NT2/D1 (cell line): ENCODE results near the gene IL17B.

Experiments
- DNase-seq: peaks from one replicate; pipeline ENCODE4 v3.0.0-alpha.2; 2011; ENCODE audit warnings: low read depth, low spot score
- H3K27me3 ChIP-seq: 2 replicates; pipeline ENCODE4 v1.6.0; 2011; ENCODE audit warnings: mild to moderate bottlenecking; ENCODE audit not compliant: insufficient read length, insufficient read depth
- H3K36me3 ChIP-seq: 2 replicates; pipeline ENCODE4 v1.6.1; 2011; ENCODE audit warnings: mild to moderate bottlenecking, low read length, mixed read lengths; ENCODE audit not compliant: insufficient read depth, insufficient read length
- H3K4me1 ChIP-seq: 2 replicates; pipeline ENCODE4 v1.5.1; 2011; ENCODE audit not compliant: insufficient read depth, insufficient read length
- H3K4me3 ChIP-seq: 2 replicates; pipeline ENCODE4 v1.5.1; 2011; ENCODE audit warnings: low read depth; ENCODE audit not compliant: insufficient read length
- H3K9ac ChIP-seq: 2 replicates; pipeline ENCODE4 v1.6.0; 2011; ENCODE audit warnings: low read depth; ENCODE audit not compliant: insufficient read length
- H3K9me3 ChIP-seq: 2 replicates; pipeline ENCODE4 v1.5.1; 2011; ENCODE audit warnings: mild to moderate bottlenecking, low read length; ENCODE audit not compliant: insufficient read depth
- SUZ12 ChIP-seq: IDR thresholded peaks from 2 replicates; pipeline ENCODE4 v1.6.1; 2011; ENCODE audit not compliant: insufficient read length, insufficient read depth; ENCODE audit errors: extremely low read depth
- YY1 ChIP-seq: IDR thresholded peaks from 2 replicates; pipeline ENCODE4 v1.6.1; 2011; ENCODE audit not compliant: insufficient read length, insufficient read depth
- ZNF274 ChIP-seq: IDR thresholded peaks from 2 replicates; pipeline ENCODE4 v1.6.1; 2011; ENCODE audit warnings: mild to moderate bottlenecking, low read depth, low read length

IL17B gene

DNA sequence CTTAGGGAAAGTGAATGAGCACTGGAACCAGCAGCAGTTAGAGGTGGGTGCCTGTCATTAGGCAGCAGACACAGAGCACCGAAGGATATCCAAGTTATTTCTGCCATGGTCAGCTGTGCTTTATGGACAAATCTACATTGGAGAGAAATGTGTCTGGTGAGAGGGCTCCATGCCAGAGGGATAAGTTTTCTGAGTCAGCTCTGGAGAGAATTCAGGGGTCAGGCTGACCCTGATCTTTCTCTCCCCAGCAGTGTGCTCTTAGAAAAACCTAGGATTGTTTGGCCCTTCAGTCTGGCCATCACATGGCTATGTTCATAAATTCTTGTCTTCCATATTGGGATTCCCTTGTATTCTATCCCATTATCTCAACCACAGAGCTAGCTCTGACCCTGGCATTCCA, 8.9 kb upstream of the IL17B start:
- no peaks in the 10 kb centered on the region for H3K36me3 ChIP-seq
- TF ChIP-seq SUZ12 (no peak), ZNF274 (no peak), YY1 (no peak)
- DNase-seq = no peak

DNA sequence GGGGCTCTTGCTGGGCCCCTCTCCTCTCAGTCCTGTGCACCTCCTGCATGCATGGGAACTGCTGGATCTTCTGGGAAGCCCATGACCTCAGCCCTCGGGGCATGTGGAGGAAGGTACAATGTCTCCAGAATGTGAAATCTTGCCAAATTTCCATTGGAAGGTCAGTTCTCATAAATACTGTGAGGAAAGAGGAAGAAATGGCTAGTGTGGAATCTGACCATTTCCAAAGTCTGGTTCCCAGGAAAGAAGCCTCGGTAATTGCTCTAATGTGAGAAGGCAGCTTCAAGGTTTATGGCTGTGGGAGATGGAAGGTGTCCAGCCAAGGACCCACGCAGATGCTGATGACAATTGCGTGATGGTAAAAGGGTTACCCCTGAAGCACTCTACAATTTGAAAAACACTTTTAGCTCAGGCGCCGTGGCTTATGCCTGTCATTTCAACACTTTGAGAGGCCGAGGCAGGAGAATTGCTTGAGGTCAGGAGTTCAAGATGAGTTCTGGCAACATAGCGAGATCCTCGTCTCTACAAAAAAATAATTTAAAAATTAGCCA, 8.1 kb upstream of the IL17B start:
- no peaks in the 10 kb centered on the region for H3K4me1 ChIP-seq
- H3K9me3 ChIP-seq = peaks cover 5% of the 10 kb centered on the region; the same call in 1 of the 2 replicates
- H3K4me3 ChIP-seq = no peak overlapping the region
- no peaks in the 10 kb centered on the region for H3K27me3 ChIP-seq
- H3K9ac ChIP-seq = no peak overlapping the region
- no peaks in the 10 kb centered on the region for H3K36me3 ChIP-seq
- no peak for DNase-seq
- TF ChIP-seq SUZ12 (no peak), ZNF274 (no peak), YY1 (no peak)

More for the DNA sequence above, 8.9 kb upstream of the IL17B start:
- no peaks in the 10 kb centered on the region for H3K4me1 ChIP-seq
- H3K9me3 ChIP-seq = peaks cover 5% of the 10 kb centered on the region; the same call in 1 of the 2 replicates
- H3K9ac ChIP-seq = no peak overlapping the region
- no peaks in the 10 kb centered on the region for H3K27me3 ChIP-seq
- H3K4me3 ChIP-seq = no peak overlapping the region

DNA sequence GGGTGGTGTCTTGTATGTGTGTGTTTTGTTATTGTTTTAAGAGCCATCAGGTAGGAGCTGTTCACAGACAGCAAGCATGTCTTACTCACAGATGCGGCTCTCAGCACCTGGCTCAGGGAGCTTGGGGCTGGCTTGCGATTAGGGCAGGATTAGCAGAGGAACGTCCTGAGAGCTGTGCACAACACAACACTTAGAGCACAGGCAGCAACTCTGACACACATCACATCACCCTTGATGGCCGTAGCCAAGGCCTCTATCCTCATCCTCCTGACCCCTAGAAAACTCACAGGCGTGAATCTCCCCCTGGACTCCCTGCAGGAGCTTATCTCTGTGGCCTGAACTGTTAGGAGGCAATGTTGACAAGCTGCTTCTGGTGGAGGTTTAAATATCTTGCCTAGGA, 7.1 kb upstream of the IL17B start:
- Histone ChIP-seq H3K9ac (no peak overlapping the region), H3K27me3 (no peaks in the 10 kb centered on the region), H3K9me3 (peaks cover 5% of the 10 kb centered on the region; the same call in 1 of the 2 replicates), H3K4me3 (no peak overlapping the region), H3K4me1 (no peaks in the 10 kb centered on the region), H3K36me3 (no peaks in the 10 kb centered on the region)
- TF ChIP-seq ZNF274 (no peak), YY1 (no peak), SUZ12 (no peak)
- no peak for DNase-seq

DNA sequence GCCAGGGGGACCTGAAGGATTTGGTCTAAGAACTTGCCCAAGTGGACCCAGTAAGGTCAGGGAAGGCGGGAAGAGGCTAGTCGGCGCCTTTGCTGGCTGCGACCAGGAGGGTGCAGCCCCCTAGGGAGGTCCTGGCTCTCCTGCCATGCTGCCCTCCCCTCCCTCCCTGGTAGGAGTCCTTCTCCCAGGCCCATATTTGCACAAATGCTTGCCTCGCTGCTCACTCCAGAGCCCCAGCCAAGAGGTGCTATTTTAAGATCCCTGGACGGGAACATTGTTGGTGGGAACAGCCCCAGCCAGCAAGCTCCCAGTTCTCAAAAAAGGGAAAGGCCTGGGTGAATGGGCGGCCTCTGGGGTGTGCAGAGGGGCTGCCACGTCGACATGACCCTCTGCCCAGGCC, 4.3 kb upstream of the IL17B start:
- TF ChIP-seq SUZ12 = no peak
- TF ChIP-seq YY1 = no peak
- TF ChIP-seq ZNF274 = no peak
- Histone ChIP-seq H3K9me3 (peaks cover 2% of the 10 kb centered on the region; the same call in 1 of the 2 replicates), H3K9ac (no peak overlapping the region), H3K36me3 (no peaks in the 10 kb centered on the region), H3K4me3 (no peak overlapping the region), H3K27me3 (no peaks in the 10 kb centered on the region), H3K4me1 (peaks cover 7% of the 10 kb centered on the region)
- no peak for DNase-seq

DNA sequence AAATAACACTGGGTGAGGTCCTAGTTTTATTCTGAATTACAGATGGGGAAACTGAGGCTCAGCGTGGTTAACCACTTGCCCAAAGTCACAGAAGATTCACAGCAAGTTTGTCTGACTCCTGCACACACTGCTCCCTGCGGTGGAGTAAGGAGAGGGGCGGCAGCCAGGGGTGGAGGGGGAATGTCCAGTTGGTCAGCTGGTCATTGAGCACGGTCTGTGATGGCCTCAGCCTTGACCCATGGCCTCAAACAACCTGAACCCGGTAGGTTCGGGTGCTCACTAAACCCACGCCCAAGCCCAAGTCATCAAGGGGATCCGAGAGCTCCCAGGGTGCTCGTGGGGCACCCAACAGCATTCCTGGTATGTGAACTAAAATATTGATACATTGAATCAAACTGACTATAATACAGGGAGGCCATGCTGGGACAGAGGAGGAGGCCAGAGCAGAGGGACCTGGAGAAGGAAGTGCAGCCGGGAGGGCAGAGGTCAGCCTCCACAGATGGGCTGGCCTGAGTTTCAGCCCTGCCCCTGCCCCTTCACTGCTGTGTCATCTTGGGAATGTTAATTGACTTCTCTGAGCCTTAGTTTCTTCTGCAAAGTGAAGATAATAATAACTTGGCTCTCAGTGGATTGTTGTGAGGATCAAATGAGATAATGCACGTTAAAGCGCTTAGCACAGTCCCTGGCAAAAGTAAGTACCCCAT, 3.6 kb upstream of the IL17B start:
- Histone ChIP-seq H3K4me3 (no peak overlapping the region), H3K36me3 (no peaks in the 10 kb centered on the region), H3K9me3 (no peaks in the 10 kb centered on the region), H3K27me3 (no peaks in the 10 kb centered on the region), H3K9ac (no peak overlapping the region), H3K4me1 (peaks cover 7% of the 10 kb centered on the region)
- no peak for DNase-seq
- TF ChIP-seq YY1 = no peak
- TF ChIP-seq ZNF274 = no peak
- TF ChIP-seq SUZ12 = no peak

DNA sequence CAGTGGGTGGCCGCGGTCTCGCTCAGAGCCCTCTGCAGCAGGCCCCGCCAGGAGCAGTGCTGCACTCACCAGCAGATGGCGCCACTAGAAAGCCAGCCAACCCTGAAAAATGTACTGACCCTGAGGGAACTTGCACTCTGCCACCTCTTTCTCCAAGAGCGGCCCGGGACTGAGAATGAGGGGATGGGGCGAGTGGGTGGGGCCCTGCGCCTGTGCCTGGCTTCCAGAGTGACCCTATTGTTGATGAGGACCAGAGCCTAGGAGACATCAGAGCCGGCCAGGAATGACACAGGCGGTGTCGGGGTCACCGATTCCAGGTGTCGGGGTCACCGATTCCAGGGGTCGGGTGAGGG, 2.9 kb upstream of the IL17B start:
- no peaks in the 10 kb centered on the region for H3K36me3 ChIP-seq
- H3K4me1 ChIP-seq = peaks cover 7% of the 10 kb centered on the region
- DNase-seq = peak; percentile 59
- H3K4me3 ChIP-seq = no peak overlapping the region
- TF ChIP-seq SUZ12 = no peak
- no peak for TF ChIP-seq ZNF274
- no peak for TF ChIP-seq YY1
- H3K9ac ChIP-seq = no peak overlapping the region
- no peaks in the 10 kb centered on the region for H3K9me3 ChIP-seq
- no peaks in the 10 kb centered on the region for H3K27me3 ChIP-seq

DNA sequence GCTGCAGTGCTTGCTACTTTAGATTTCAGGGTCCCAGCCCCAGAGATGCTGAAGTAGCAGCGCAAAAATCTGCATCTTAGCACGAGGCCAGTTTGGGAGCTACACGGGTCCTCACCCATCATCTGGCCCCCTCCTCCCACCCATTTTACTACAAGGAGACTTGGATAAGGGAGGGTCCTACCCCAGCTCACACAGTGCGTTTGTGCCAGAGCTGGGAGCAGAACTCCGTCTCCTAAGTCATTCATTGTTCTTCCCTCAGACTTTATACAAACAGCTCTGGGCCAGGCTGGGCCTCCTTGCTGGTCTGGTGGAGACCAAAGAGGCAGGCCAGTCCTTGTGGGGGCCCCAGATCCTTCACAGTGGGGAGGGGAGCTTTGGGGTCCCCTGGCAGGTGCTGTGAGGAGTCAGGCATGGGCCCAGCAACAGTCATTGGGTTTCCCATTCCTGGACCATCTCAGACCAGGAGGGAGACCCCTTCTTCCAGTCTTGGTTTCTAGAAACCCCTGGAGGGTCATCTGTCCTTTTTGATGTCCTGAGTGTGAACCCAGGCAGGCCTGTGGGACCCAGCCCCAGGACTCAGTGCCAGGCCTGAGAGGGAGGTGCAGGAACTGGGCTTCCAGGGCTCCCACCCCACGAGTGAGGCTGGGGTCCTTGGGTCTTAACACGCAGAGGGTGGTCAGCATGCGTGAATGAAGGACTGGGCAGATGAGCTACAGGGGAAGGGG, 2.3 kb upstream of the IL17B start:
- Histone ChIP-seq H3K4me1 (peaks cover 7% of the 10 kb centered on the region), H3K9ac (no peak overlapping the region), H3K27me3 (no peaks in the 10 kb centered on the region), H3K36me3 (no peaks in the 10 kb centered on the region), H3K4me3 (no peak overlapping the region), H3K9me3 (no peaks in the 10 kb centered on the region)
- no peak for TF ChIP-seq ZNF274
- no peak for TF ChIP-seq YY1
- no peak for TF ChIP-seq SUZ12
- no peak for DNase-seq
